Measurements from ENCODE around the gene EPB41. TPM values are rescaled to one million over a fixed set of nuclear protein-coding genes. Genes with fewer than 3 reads are reported as not detected.
"Not testable (repeated sequence)": the region's sequence is repeated elsewhere in the genome, so short reads cannot be mapped to it uniquely, and the experiment has no call there.

The EPB41 gene
- total RNA-seq, 1 experiment from 2014 or later = 29.7 TPM

GRCh38 chr1:28986306-28986910 lies 72.0 kb downstream of the EPB41 start:
- no peak for DNase-seq (ENCODE audit: low read depth, low spot score)
- in situ Hi-C loops (cut with HindIII; ENCODE audit: low pct_unique_long_range_greater_than_20kb, low sequenced_read_pairs) = no loop called here

- in situ Hi-C loops (cut with HindIII; ENCODE audit: low pct_unique_long_range_greater_than_20kb, low sequenced_read_pairs) = no loop called here
- DNase-seq (ENCODE audit: low read depth, low spot score) = no peak
Observed at GRCh38 chr1:29002792-29003191, 88.4 kb downstream of the EPB41 start.

GRCh38 chr1:29004288-29004687 lies 89.9 kb downstream of the EPB41 start:
- DNase-seq (ENCODE audit: low read depth, low spot score) = no peak
- in situ Hi-C loops (cut with HindIII; ENCODE audit: low pct_unique_long_range_greater_than_20kb, low sequenced_read_pairs) = no loop called here

GRCh38 chr1:29004798-29005197 lies 90.4 kb downstream of the EPB41 start:
- DNase-seq (ENCODE audit: low read depth, low spot score) = no peak
- in situ Hi-C loops (cut with HindIII; ENCODE audit: low pct_unique_long_range_greater_than_20kb, low sequenced_read_pairs) = no loop called here

GRCh38 chr1:29011775-29012174 lies 97.4 kb downstream of the EPB41 start:
- in situ Hi-C loops (cut with HindIII; ENCODE audit: low pct_unique_long_range_greater_than_20kb, low sequenced_read_pairs) = no loop called here
- DNase-seq (ENCODE audit: low read depth, low spot score) = no peak

- DNase-seq (ENCODE audit: low read depth, low spot score) = no peak
- in situ Hi-C loops (cut with HindIII; ENCODE audit: low pct_unique_long_range_greater_than_20kb, low sequenced_read_pairs) = no loop called here
Observed at GRCh38 chr1:29017235-29017634, 102.9 kb downstream of the EPB41 start.

- in situ Hi-C loops (cut with HindIII; ENCODE audit: low pct_unique_long_range_greater_than_20kb, low sequenced_read_pairs) = no loop called here
- no peak for DNase-seq (ENCODE audit: low read depth, low spot score)
Observed at GRCh38 chr1:29017975-29018712, 103.8 kb downstream of the EPB41 start.

- DNase-seq (ENCODE audit: low read depth, low spot score) = no peak
Observed at GRCh38 chr1:29022620-29023019, 108.3 kb downstream of the EPB41 start.

GRCh38 chr1:29029667-29030066 lies 115.3 kb downstream of the EPB41 start:
- in situ Hi-C loops (cut with HindIII; ENCODE audit: low pct_unique_long_range_greater_than_20kb, low sequenced_read_pairs) = no loop called here
- no peak for DNase-seq (ENCODE audit: low read depth, low spot score)

More at GRCh38 chr1:29022620-29023019, 108.3 kb downstream of the EPB41 start:
- in situ Hi-C loops (cut with HindIII; ENCODE audit: low pct_unique_long_range_greater_than_20kb, low sequenced_read_pairs) = no loop called here

- in situ Hi-C loops (cut with HindIII; ENCODE audit: low pct_unique_long_range_greater_than_20kb, low sequenced_read_pairs) = no loop called here
- no peak for DNase-seq (ENCODE audit: low read depth, low spot score)
Observed at GRCh38 chr1:29032841-29033240, 118.5 kb downstream of the EPB41 start.

GRCh38 chr1:29033829-29034466 lies 119.6 kb downstream of the EPB41 start:
- in situ Hi-C loops (cut with HindIII; ENCODE audit: low pct_unique_long_range_greater_than_20kb, low sequenced_read_pairs) = no loop called here
- DNase-seq (ENCODE audit: low read depth, low spot score) = peak; percentile 67

GRCh38 chr1:29043274-29043965 lies 129.1 kb downstream of the EPB41 start:
- no peak for DNase-seq (ENCODE audit: low read depth, low spot score)
- in situ Hi-C loops (cut with HindIII; ENCODE audit: low pct_unique_long_range_greater_than_20kb, low sequenced_read_pairs) = no loop called here

- in situ Hi-C loops (cut with HindIII; ENCODE audit: low pct_unique_long_range_greater_than_20kb, low sequenced_read_pairs) = no loop called here
Observed at GRCh38 chr1:29044010-29044409, 129.6 kb downstream of the EPB41 start.

GRCh38 chr1:29045663-29046062 lies 131.3 kb downstream of the EPB41 start:
- DNase-seq (ENCODE audit: low read depth, low spot score) = not testable (repeated sequence)

More at GRCh38 chr1:29044010-29044409, 129.6 kb downstream of the EPB41 start:
- no peak for DNase-seq (ENCODE audit: low read depth, low spot score)

GRCh38 chr1:29047142-29047541 lies 132.8 kb downstream of the EPB41 start:
- DNase-seq (ENCODE audit: low read depth, low spot score) = no peak
- in situ Hi-C loops (cut with HindIII; ENCODE audit: low pct_unique_long_range_greater_than_20kb, low sequenced_read_pairs) = no loop called here

More at GRCh38 chr1:29045663-29046062, 131.3 kb downstream of the EPB41 start:
- in situ Hi-C loops (cut with HindIII; ENCODE audit: low pct_unique_long_range_greater_than_20kb, low sequenced_read_pairs) = not testable (repeated sequence)

- no peak for DNase-seq (ENCODE audit: low read depth, low spot score)
- in situ Hi-C loops (cut with HindIII; ENCODE audit: low pct_unique_long_range_greater_than_20kb, low sequenced_read_pairs) = no loop called here
Observed at GRCh38 chr1:29050166-29050565, 135.8 kb downstream of the EPB41 start.

- in situ Hi-C loops (cut with HindIII; ENCODE audit: low pct_unique_long_range_greater_than_20kb, low sequenced_read_pairs) = no loop called here
- no peak for DNase-seq (ENCODE audit: low read depth, low spot score)
Observed at GRCh38 chr1:29052100-29052499, 137.7 kb downstream of the EPB41 start.

- in situ Hi-C loops (cut with HindIII; ENCODE audit: low pct_unique_long_range_greater_than_20kb, low sequenced_read_pairs) = no loop called here
- no peak for DNase-seq (ENCODE audit: low read depth, low spot score)
Observed at GRCh38 chr1:29052941-29053340, 138.6 kb downstream of the EPB41 start.

Data from SK-MEL-5 (cell line).